WTC11 (cell line): ENCODE results near the gene AGPAT4. TPM values are rescaled to one million over a fixed set of nuclear protein-coding genes. Genes with fewer than 3 reads are reported as not detected.
A peak's percentile ranks its signal among the peaks of the same experiment; 100 is the strongest.

Experiments used
- ATAC-seq: fragments of 200-7000 bp; cut with Tn5 transposase; 2 replicates; pipeline ENCODE4 v1.10.0; 2021; ENCODE audit warnings: mild to moderate bottlenecking, moderate library complexity
- CTCF ChIA-PET: fragments of 300-600 bp; sonication (Branson Sonifier 250); formaldehyde crosslinking; loops from one replicate; lab custom pipeline; 2021; ENCODE audit warnings: antibody characterized with exemption; lab: Charles Lee
- POLR2A ChIA-PET: fragments of 350-600 bp; sonication (Branson Sonifier 250); formaldehyde crosslinking; loops from one replicate; lab custom pipeline; 2021; ENCODE audit warnings: antibody characterized with exemption; lab: Charles Lee
- DNase-seq: peaks from one replicate; pipeline ENCODE4 v3.0.0; 2021; ENCODE audit warnings: low spot score
- H3K27ac Mint-ChIP-seq: 2 replicates; pipeline ENCODE4 v1.8.0; 2021; ENCODE audit warnings: mixed read lengths
- H3K27me3 Mint-ChIP-seq: 2 replicates; pipeline ENCODE4 v1.8.0; 2021; ENCODE audit warnings: low read depth, mild to moderate bottlenecking, moderate library complexity, mixed read lengths
- H3K36me3 Mint-ChIP-seq: 2 replicates; pipeline ENCODE4 v1.8.0; 2021; ENCODE audit warnings: mixed read lengths
- H3K4me1 Mint-ChIP-seq: 2 replicates; pipeline ENCODE4 v1.8.0; 2022; ENCODE audit warnings: mixed read lengths
- H3K4me3 Mint-ChIP-seq: 2 replicates; pipeline ENCODE4 v1.8.0; 2021; ENCODE audit warnings: mild to moderate bottlenecking, moderate library complexity, mixed read lengths
- H3K9me3 Mint-ChIP-seq: 2 replicates; pipeline ENCODE4 v1.8.0; 2021; ENCODE audit warnings: mixed read lengths
- ELF4 ChIP-seq: sonication (generic); formaldehyde crosslinking; IDR thresholded peaks from 2 replicates; pipeline ENCODE4 v1.8.1; 2022; ENCODE audit warnings: low read depth, mild to moderate bottlenecking, moderate library complexity, missing genetic modification reagents
- FOXJ3 ChIP-seq: sonication (generic); formaldehyde crosslinking; IDR thresholded peaks from 2 replicates; pipeline ENCODE4 v1.9.0; 2021; ENCODE audit warnings: missing genetic modification reagents, mild to moderate bottlenecking, borderline replicate concordance
- GABPB1 ChIP-seq: sonication (generic); formaldehyde crosslinking; IDR thresholded peaks from 2 replicates; pipeline ENCODE4 v1.8.1; 2023; ENCODE audit warnings: mild to moderate bottlenecking, missing genetic modification reagents
- GTF2I ChIP-seq: fragments of 250-450 bp; sonication (Bioruptor Pico); conservative IDR thresholded peaks from 2 replicates; pipeline ENCODE4 v1.4.0; 2021; ENCODE audit warnings: mild to moderate bottlenecking
- NFYB ChIP-seq: sonication (generic); formaldehyde crosslinking; conservative IDR thresholded peaks from 2 replicates; pipeline ENCODE4 v1.8.0; 2022; ENCODE audit warnings: low read depth, missing genetic modification reagents
- NR1H2 ChIP-seq: sonication (generic); formaldehyde crosslinking; IDR thresholded peaks from 2 replicates; pipeline ENCODE4 v1.9.0; 2021; ENCODE audit warnings: mild to moderate bottlenecking, moderate library complexity, missing genetic modification reagents
- SOX15 ChIP-seq: fragments of 250-450 bp; sonication (Bioruptor Pico); IDR thresholded peaks from 2 replicates; pipeline ENCODE4 v1.9.0; 2021; ENCODE audit warnings: mild to moderate bottlenecking
- ZNF138 ChIP-seq: sonication (generic); formaldehyde crosslinking; conservative IDR thresholded peaks from 2 replicates; pipeline ENCODE4 v1.8.1; 2022; ENCODE audit warnings: mild to moderate bottlenecking, moderate library complexity, missing genetic modification reagents
- total RNA-seq: library from RNA; stranded (reverse); gene quantifications from 3 replicates; pipeline ENCODE4 v1.2.3, GENCODE V29; 2021
- TF ChIP-seq, protein P1 (sequence below): sonication (generic); formaldehyde crosslinking; IDR thresholded peaks from 2 replicates; pipeline ENCODE4 v1.8.1; 2023; ENCODE audit warnings: mild to moderate bottlenecking, missing genetic modification reagents
- TF ChIP-seq, protein P2 (sequence below): fragments of 250-450 bp; sonication (Bioruptor Pico); IDR thresholded peaks from 2 replicates; pipeline ENCODE4 v2.1.2; 2022; ENCODE audit warnings: mild to moderate bottlenecking, moderate library complexity
- TF ChIP-seq, protein P3 (sequence below): sonication (generic); formaldehyde crosslinking; IDR thresholded peaks from 2 replicates; pipeline ENCODE4 v1.8.1; 2022; ENCODE audit warnings: low read depth, missing genetic modification reagents, borderline replicate concordance
- TF ChIP-seq, protein P4 (sequence below): sonication (generic); formaldehyde crosslinking; IDR thresholded peaks from 2 replicates; pipeline ENCODE4 v1.8.0; 2022; ENCODE audit warnings: mild to moderate bottlenecking, missing genetic modification reagents
- TF ChIP-seq, protein P5 (sequence below): sonication (generic); formaldehyde crosslinking; IDR thresholded peaks from 2 replicates; pipeline ENCODE4 v1.8.1; 2022; ENCODE audit warnings: mild to moderate bottlenecking, moderate library complexity, missing genetic modification reagents
- TF ChIP-seq, protein P6 (sequence below): sonication (generic); formaldehyde crosslinking; IDR thresholded peaks from 2 replicates; pipeline ENCODE4 v1.8.1; 2023; ENCODE audit warnings: mild to moderate bottlenecking, missing genetic modification reagents, moderate library complexity
- TF ChIP-seq, protein P7 (sequence below): sonication (generic); formaldehyde crosslinking; IDR thresholded peaks from 2 replicates; pipeline ENCODE4 v1.8.1; 2023; ENCODE audit warnings: mild to moderate bottlenecking, missing genetic modification reagents

The AGPAT4 gene
- total RNA-seq, 1 experiment from 2014 or later = 19.7 TPM

DNA sequence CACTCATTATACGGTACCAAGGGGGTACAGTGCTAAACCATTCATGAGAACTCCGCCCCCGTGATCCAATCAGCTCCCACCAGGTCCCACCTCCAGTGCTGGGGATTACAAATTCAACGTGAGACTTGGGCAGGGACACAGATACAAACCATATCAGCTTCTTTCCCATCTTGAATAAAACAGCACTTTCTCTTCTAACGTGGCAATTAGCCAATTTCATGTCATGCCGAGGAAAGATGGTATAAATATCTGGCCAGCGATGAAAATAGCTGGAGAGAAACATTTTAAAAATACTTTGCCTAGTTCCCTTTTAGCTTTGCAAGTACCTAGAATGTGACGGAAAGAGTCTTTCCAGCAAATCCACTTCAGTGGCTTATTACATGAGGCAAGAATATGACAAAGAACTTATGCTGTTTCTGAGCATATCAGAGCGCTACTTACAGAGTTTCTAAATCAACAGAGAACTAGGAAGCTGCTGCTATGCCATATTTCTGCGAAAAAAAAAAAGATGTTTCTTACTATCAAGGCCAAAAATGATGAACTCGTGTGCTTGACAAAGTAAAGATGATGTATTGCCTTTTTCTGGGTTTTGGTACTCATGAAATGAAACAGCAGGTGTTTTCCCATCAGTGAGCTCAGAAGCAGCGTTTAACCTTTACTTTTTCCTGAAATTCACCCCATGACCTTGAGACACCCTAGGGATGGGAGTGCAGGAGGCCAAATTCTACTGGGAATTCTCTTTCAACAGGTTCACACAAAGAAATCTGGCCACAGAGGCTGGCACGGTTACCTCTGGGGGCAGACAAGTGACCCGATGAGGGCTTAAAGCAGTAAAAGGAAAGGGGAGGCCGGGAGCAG is 37.9 kb downstream of the AGPAT4 start (continued):
- TF ChIP-seq, protein P1, sequence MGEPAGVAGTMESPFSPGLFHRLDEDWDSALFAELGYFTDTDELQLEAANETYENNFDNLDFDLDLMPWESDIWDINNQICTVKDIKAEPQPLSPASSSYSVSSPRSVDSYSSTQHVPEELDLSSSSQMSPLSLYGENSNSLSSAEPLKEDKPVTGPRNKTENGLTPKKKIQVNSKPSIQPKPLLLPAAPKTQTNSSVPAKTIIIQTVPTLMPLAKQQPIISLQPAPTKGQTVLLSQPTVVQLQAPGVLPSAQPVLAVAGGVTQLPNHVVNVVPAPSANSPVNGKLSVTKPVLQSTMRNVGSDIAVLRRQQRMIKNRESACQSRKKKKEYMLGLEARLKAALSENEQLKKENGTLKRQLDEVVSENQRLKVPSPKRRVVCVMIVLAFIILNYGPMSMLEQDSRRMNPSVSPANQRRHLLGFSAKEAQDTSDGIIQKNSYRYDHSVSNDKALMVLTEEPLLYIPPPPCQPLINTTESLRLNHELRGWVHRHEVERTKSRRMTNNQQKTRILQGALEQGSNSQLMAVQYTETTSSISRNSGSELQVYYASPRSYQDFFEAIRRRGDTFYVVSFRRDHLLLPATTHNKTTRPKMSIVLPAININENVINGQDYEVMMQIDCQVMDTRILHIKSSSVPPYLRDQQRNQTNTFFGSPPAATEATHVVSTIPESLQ (CRISPR knock-in tag) = no peak
- TF ChIP-seq, protein P2, sequence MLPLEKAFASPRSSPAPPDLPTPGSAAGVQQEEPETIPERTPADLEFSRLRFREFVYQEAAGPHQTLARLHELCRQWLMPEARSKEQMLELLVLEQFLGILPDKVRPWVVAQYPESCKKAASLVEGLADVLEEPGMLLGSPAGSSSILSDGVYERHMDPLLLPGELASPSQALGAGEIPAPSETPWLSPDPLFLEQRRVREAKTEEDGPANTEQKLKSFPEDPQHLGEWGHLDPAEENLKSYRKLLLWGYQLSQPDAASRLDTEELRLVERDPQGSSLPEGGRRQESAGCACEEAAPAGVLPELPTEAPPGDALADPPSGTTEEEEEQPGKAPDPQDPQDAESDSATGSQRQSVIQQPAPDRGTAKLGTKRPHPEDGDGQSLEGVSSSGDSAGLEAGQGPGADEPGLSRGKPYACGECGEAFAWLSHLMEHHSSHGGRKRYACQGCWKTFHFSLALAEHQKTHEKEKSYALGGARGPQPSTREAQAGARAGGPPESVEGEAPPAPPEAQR = no peak
- TF ChIP-seq ZNF138 (CRISPR knock-in tag) (no peak), GABPB1 (CRISPR knock-in tag) (no peak)

DNA sequence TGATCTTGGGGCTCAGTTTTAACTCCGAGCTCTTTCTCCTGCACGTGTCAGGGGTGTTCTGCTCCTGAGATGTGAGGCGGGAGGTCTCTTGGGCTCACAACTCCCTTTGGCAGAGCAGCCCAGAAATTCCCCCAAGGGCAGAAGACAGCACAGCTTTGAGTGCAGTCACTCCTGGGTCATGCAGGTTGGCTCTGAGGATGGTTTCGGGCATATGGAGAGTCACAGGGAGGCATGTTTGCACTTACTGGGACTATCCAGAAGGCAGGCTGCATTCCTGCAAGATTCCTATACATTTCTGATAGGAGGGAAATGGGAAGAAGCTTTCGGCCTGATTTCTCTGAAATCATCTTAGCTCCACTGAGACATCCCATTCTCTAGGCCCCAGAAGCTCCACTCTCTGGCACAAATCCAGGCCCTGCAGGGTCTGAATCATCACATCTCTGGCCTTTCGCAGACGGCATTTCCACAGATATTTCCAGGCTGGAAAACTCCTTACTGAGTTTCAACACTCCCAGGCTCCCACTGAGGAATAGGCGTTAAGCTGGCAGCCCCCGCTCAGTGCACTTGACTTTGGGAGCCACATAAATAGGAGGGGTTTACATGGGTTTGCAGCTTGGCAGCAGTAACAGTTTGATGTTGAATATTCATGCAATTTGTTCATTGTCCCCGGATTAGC is 39.7 kb downstream of the AGPAT4 start:
- ChIA-PET POLR2A (no interaction called here), CTCF (interaction anchor here (0.5 to 2.0 kb wide), 5 partner anchors 9 to 304 kb away, joined by 3 to 8 read pairs (median 4); no protein-coding TSS in a partner anchor)
- Mint-ChIP-seq H3K27me3 (no peaks in the 10 kb centered on the region), H3K27ac (peak overlapping the region; percentile 52), H3K9me3 (no peaks in the 10 kb centered on the region), H3K36me3 (peaks cover 17% of the 10 kb centered on the region), H3K4me1 (peaks cover 56% of the 10 kb centered on the region), H3K4me3 (no peak overlapping the region)
- no peak for DNase-seq
- TF ChIP-seq ELF4 (CRISPR knock-in tag) (no peak), GTF2I (CRISPR knock-in tag) (no peak), NR1H2 (CRISPR knock-in tag) (no peak), FOXJ3 (CRISPR knock-in tag) (no peak), NFYB (no peak), SOX15 (CRISPR knock-in tag) (no peak)
- TF ChIP-seq, protein P3, sequence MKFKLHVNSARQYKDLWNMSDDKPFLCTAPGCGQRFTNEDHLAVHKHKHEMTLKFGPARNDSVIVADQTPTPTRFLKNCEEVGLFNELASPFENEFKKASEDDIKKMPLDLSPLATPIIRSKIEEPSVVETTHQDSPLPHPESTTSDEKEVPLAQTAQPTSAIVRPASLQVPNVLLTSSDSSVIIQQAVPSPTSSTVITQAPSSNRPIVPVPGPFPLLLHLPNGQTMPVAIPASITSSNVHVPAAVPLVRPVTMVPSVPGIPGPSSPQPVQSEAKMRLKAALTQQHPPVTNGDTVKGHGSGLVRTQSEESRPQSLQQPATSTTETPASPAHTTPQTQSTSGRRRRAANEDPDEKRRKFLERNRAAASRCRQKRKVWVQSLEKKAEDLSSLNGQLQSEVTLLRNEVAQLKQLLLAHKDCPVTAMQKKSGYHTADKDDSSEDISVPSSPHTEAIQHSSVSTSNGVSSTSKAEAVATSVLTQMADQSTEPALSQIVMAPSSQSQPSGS (CRISPR knock-in tag) = no peak
- TF ChIP-seq, protein P4, sequence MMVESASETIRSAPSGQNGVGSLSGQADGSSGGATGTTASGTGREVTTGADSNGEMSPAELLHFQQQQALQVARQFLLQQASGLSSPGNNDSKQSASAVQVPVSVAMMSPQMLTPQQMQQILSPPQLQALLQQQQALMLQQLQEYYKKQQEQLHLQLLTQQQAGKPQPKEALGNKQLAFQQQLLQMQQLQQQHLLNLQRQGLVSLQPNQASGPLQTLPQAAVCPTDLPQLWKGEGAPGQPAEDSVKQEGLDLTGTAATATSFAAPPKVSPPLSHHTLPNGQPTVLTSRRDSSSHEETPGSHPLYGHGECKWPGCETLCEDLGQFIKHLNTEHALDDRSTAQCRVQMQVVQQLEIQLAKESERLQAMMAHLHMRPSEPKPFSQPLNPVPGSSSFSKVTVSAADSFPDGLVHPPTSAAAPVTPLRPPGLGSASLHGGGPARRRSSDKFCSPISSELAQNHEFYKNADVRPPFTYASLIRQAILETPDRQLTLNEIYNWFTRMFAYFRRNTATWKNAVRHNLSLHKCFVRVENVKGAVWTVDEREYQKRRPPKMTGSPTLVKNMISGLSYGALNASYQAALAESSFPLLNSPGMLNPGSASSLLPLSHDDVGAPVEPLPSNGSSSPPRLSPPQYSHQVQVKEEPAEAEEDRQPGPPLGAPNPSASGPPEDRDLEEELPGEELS = no peak
- TF ChIP-seq, protein P5, sequence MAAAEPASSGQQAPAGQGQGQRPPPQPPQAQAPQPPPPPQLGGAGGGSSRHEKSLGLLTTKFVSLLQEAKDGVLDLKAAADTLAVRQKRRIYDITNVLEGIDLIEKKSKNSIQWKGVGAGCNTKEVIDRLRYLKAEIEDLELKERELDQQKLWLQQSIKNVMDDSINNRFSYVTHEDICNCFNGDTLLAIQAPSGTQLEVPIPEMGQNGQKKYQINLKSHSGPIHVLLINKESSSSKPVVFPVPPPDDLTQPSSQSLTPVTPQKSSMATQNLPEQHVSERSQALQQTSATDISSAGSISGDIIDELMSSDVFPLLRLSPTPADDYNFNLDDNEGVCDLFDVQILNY (CRISPR knock-in tag) = no peak
- TF ChIP-seq, protein P6, sequence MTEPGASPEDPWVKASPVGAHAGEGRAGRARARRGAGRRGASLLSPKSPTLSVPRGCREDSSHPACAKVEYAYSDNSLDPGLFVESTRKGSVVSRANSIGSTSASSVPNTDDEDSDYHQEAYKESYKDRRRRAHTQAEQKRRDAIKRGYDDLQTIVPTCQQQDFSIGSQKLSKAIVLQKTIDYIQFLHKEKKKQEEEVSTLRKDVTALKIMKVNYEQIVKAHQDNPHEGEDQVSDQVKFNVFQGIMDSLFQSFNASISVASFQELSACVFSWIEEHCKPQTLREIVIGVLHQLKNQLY (CRISPR knock-in tag) = no peak
- TF ChIP-seq, protein P7, sequence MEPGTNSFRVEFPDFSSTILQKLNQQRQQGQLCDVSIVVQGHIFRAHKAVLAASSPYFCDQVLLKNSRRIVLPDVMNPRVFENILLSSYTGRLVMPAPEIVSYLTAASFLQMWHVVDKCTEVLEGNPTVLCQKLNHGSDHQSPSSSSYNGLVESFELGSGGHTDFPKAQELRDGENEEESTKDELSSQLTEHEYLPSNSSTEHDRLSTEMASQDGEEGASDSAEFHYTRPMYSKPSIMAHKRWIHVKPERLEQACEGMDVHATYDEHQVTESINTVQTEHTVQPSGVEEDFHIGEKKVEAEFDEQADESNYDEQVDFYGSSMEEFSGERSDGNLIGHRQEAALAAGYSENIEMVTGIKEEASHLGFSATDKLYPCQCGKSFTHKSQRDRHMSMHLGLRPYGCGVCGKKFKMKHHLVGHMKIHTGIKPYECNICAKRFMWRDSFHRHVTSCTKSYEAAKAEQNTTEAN (CRISPR knock-in tag) = no peak
- peak; percentile 46 for ATAC-seq
